ENCODE results near the gene TRIM66.

TRIM66 gene

DNA sequence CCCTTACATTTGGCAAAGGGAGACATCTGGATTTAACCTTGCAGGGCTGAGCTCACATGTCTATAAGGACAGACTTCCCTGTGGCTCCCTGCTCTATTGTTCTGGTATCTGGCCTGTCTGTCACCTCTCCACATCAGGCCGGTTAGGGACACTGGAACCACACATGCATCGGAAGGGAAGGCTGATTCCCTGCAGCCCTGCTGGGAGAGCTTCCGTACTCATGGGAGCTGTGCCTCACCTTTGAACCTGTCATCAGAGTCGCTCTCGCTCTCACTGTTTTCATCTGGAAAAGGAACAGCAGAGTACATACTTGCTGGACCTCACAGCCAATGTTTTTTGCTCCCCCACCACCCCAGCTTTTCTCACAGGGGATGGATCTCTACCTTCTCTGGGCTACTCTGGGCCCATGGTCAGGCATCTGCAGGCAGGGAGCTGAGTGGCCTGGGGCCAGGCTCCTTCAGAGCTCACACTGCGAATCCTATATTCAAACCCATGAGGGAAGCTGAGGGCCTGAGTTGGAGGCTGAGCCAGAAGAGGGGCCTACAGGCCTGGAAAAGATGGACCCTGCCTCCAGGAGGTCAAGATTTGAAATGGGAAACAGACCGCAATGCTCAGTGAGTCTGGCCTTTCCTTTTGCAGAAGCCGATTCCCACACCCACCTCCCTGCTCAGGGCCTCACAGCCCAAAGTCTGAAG is 31.4 kb upstream of the TRIM66 start:
- no peak for DNase-seq (ENCODE audit: low spot score)

DNA sequence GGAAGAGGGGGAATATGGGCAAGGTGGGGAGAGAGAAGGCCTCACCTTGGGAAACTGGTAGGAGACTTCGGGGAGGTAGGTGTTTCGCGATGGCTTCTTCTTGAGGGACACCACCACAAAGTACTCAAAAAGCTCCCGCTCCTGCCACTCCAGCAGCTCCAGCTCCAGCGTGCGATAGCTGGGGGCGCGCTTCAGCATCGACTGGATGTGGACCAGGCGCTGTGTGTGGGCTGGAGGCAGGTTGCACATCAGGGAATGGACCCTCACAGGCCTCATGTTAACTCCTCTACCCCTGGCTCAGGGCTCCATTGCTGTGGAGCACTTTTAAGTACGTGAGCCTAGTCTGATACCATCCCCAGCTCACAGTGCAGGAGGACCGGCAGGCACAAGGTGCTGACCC is 30.0 kb upstream of the TRIM66 start:
- DNase-seq (ENCODE audit: low spot score): no peak

DNA sequence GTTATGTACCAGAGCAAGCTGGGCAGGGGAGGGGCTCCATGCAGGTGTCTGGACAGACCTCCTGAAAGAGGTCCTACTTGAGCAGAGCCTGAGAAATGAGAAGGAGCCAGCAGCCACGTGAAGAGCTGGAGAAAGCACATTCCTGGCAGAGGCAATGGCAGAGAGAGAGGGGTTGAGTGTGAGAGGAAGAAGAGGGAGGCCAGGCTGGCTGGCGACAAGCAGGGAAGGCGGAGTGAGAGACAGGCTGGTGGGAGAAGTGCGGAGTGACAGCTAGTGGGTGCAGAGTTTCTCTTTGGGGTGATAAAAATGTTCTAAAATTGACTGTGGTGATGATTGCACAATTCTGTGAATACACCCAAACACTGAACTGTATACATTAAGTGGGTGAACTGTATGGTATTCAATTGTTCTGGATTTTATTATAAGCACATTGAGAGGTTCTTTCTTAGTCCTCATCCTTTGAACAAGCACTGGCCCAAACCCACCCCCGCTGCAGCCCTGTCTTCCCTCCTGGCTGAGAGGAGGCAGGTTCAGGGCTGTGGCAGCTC is 29.5 kb upstream of the TRIM66 start:
- DNase-seq (ENCODE audit: low spot score): no peak

DNA sequence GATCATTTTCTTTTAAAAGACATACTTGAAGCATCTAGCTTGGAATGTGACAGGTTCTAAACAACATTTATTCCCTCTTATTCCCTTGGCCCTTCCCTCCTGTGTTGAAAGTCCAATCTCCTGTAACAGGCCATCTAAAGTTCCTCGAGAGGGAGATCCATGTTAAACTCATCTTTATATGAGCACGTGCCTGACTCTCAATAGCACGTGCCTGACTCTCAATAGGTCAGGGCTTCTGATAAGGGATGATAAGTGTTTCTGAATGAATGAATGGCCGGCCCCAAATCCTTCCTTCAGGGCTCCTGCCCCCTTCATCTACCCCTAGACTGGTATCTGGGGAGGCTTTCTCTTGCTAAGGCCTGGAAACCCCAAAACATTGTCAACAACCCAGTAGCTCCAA is 27.3 kb upstream of the TRIM66 start:
- DNase-seq (ENCODE audit: low spot score): no peak

DNA sequence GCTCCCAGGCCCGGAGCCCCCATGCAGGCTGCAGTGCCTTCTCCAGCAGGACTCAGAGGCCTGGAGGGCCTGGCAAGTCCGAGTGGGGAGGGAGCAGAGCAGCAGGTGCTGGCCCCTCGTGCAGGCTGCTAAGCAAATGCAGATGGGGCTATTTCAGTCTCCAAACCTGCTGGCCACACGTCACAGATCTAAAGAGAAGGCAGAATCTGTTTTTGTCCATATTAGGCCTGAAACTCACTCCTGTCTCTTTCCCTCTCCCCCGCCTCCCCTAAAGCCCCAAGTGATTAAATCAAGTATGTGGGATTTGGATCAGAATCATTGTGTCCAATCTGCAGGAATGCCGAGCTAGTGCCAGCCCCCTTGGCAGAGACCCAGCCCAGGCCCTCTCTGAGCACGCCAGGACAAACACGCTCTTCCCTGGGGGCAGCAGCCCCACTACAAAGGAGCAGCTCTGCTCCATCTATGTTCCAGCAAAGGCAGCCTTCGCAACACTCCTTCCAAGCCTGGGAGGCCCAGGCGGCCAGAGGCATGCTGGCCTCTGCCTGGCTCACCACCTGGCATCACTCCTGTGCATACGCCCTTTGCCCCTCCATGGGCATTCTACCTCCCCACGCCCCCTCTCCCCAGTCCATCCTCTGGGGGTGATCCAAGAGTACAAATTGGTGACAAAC is 26.7 kb upstream of the TRIM66 start:
- DNase-seq (ENCODE audit: low spot score): no peak

DNA sequence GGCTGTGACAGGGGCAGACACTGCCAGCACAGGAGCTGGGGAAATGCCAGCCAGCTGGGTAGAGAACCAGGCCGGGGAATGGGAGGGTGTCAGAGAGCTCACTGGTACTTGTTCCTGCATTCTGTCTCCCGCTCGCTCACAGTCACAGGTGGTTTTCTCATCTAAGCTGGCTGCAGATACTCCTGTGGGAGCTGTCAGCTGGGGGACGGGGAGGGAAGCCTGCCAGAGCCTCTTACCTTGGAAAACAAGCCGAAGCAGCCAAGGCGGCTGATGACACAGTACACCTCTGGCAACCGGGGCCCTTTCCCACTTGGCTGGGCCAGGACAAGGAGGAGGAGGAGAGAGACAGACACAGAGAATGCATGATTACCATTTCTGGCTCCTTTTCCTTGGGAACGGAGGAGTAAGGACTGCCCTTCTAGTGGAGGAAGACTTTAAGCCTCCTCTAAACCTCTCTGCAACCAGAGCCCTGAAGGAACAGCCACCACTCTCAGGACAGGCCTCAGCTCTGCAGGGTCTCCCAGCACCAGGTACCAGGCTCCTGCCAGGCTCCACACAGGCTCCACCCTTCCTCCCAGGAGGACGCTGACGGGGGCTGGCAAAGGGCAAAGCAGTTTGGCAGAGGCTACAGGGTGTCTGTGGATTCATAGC is 25.2 kb upstream of the TRIM66 start:
- DNase-seq (ENCODE audit: low spot score): no peak

DNA sequence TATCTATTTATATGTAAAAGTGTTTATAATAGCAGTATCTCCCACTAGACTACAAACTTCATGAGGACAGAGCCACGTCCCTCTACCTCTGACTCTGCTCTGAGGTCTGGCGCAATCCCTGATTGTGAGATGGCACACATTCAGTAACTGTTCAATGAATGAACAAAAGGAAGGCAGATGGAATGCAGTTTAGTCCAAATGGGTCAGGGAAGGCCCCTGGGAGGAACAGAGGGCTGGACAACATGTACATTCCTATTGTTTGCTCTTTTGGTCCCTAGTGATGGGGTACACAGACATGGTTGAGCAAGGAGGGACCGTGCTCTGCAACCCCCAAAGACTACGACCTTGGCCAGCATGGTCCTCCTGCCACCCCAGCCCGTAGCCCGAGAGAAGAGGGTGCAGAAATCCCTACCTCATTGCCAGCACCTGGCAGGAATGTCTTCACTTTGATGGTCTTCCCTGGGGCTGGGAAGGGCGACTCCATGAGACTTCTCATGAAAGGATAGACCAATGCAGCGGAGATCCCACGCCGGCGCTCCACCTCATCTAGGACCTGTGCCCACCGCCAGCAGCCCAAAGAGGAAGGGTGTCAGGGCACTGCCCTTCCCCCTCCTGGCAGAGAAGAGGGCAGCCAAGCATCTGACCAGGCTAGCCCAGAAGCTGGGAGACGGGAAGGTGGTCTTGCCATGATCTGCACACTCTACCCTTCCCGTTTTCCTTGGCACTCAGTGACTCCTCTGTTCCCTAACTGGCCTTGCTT is 24.4 kb upstream of the TRIM66 start:
- no peak for DNase-seq (ENCODE audit: low spot score)

DNA sequence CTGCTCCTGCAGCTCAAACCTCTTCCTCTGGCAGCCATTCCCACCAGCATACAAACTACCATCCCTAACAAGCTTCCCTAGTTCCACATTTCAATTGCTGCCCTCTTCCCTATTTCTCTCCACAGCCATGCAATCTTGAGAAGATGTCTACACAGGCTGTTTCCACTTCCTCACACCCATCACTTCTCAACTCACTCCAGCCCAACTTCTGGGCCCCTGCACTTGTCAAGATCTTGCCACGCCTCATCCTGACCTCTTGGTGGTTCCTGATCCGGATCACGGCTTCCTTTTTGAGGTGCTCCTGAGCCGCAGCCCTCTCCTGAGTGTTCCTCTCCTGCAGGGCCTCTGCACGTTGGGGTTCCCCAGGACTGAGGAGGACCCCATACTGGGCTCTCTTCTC is 22.7 kb upstream of the TRIM66 start:
- DNase-seq (ENCODE audit: low spot score): no peak

DNA sequence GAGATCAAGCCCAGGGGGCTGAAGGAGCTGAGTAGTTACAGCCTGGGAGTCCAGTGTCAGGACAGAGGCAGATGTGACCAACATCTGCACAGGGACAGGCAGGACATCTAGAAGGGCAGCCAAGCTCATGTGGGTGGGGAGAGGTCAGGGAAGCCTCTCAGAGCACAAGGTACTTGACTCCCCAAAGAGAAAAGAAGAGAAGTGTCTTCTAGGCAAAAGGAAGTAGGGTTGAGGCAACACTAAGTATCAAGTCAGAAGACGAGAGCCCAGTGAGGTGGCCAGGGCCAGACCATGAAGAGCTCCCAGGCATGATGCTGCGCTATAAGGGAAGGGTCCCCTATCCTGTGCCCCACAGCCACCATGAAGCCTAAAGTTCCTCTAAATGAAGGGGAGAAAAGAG is 21.7 kb upstream of the TRIM66 start:
- DNase-seq (ENCODE audit: low spot score): no peak

DNA sequence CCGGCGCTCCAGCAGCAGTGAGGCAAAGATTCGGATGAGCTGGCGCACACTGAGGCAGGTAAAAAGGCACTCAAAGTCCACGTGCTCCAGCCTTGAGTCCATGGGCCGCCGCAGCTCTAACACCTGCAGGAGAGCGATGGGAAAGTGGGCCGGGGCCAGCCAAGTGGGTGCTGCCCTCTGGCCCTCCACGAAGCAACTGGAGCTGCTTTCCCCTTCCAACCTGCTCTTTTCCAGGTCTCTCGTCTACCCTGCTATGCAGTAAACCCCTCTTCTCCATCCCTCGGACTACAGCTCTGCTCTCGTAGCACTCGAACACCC is 20.1 kb upstream of the TRIM66 start:
- DNase-seq (ENCODE audit: low spot score): no peak

DNA sequence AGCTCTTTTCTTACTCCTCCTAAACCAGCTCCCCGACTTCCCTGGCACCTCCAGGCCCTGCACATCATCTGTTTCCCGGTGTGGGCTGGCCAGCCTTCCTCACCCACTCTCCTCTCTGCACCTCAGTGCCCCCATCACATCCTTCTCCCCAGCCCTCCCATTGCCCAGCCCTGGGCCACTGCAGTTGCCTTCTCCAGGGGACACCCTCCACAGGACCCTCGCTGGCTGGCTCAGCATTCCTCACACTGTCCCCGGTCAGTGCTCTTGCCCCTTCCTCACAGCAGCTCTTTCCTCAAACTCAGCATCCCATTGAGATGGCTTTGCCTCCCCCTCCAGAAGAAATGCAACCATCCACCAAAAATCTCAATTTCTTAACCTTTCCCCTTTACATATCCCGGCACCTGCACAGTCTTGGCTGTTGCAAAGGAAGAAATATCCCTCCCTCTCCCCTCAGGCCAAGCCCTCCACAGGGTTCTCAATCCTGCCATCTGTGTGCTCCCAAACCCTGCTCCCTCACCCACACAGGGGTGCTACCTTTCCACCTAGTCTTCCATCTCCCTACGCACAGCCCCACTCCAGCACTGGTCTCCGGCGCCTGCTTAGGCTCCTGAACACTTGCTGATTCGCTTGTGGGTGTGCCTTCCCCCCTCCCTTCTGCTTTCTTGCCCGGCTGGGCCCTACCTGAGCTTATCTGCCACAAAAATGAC is 19.6 kb upstream of the TRIM66 start:
- no peak for DNase-seq (ENCODE audit: low spot score)

DNA sequence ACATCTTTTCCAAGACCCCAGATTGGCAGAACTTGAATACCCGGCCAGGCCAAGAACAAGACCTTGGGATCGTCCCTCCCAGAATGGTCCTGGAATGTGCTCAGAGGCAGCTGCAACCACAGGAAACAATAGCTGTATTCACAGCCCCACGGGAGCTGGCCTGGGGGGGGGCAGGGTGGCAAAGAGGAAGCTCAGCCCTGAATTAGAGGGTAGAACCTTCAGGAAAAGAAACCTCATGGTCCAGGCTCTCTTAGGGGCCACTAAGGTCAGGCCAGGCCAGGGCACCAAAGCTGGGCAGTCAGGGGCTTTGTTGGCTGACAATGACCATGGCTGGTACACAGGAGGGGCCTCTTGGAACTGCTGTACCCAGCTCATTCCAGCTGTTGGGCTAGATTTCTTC is 17.4 kb upstream of the TRIM66 start:
- peak; percentile 45 for DNase-seq (ENCODE audit: low spot score)

DNA sequence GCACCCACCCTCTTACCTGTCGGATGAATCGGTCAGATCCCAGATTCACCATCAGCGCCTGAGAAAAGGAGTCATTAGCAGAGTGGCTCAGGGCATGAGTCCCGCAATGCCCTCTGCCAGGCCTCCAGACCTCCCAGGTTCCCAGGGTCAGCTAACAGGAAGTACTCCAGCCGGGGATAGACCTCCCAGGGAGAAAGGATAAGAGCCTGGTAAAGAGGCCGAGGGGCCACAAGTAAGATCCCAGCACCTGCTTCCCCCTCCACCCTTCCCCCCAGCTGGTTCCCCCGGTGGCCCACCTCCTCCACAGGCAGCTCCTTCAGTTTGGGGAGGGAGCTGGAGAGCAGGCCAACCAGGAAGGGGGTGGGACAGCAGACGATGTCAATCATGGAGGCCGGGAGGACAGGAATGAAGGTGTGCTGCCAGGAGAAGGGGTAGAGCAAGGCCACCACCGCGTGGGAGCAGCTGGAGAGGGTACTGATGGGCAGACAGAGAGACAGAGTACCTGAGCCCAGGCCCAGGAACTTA is 16.5 kb upstream of the TRIM66 start:
- DNase-seq (ENCODE audit: low spot score): no peak

DNA sequence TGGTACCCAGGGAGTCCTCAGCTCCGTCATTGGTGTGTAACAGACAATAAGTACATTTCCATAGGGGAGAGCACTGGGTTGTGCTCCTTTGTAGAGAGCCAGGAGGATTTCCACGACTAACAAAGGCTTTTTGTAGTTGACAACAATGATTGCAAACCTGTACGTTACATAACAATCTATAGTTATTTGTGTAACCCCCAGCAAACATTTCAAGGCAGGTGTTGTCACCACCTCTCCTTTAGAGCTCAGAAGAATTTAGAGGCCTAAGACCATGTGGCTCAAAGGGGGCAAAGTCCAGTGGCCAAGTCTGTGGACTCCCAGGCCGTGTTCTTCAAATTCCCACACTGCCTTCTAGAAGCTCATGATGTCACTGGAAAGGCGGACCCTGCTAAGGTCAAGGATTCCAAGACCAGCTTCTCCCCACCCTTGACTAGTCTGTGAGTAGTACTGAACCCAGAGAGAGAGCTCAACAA is 15.9 kb upstream of the TRIM66 start:
- DNase-seq (ENCODE audit: low spot score): no peak

DNA sequence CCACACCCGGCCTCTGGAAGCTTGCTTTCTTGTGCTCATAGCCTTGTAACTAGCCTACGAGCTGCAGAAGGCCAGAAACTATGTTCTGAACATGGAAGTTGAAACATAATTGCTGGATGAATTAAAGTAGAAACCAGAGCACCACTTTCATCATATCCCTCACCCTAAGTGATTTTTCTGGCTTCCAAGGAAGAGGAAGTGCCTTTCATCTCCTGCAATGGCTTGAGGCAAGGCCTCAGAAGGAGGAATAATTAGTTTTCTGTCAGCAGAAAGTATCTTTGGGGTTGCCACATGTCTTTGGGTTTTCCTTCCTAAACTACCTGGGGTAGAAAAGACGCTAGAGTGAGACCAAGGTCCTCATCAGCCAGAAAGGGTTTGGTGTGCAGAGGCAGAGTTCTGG is 14.6 kb upstream of the TRIM66 start:
- DNase-seq (ENCODE audit: low spot score): no peak

DNA sequence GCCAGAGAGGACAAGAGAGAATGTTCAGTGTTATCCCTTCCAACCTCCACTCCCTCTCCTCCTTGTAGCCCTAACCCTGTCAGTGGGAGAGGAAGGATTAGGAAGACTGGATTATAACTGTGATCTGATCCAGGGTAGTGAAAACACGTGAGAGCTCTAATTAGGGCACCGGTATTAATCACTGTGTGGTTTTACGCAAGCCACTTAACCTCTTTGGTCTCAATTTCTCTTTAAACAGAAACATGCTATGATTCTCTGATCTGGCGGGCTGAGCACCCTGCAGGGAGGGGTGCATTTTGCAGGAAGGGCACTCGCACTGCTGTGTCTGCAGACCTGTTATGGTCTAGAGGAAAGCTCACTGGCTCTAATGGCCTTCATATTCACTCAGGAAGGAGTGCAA is 11.7 kb upstream of the TRIM66 start:
- DNase-seq (ENCODE audit: low spot score): no peak

DNA sequence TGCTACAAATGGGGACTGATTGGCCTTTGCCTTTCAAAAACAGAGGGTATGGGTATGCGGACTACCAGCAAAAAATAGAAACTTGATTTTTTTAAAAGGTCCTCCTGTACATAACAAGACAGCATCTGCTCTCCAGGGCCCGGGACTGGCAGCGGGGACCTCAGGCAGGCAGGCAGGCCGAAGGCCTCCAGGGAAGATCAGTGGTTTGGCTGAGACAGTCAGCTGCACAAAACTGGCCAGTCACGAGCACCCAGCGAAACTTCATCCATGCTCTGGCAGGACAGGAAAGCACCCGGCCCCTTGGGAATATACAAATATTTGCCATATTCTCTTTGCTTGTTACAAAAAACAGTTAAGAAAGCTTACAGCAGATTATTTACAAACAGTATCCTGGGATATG is 11.1 kb upstream of the TRIM66 start:
- no peak for DNase-seq (ENCODE audit: low spot score)

DNA sequence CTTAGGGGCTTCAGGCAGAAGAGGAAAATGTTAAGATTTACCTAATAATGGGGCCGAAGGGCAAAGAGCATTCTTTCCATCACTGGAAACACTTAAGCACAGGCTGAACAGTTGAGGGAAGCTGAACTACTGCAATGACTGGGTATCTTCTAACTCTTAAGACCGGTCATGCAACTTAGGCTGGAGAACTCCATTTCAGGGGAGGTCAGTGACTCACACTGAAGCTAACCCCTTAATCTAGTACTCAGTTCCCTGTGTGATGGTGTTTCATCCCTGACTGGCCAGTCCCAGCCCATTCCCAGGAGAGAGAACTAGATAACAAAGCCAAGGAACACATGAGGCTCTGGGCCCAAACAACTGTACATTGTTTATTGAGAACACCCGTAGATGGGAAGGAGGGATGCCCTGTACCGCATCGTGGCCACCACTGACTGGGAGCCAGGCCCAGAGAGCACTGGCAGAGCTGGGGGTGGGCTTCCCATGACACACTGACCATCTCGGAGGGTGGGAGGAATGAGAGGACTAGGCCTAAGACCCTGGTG is 10.6 kb upstream of the TRIM66 start:
- no peak for DNase-seq (ENCODE audit: low spot score)

DNA sequence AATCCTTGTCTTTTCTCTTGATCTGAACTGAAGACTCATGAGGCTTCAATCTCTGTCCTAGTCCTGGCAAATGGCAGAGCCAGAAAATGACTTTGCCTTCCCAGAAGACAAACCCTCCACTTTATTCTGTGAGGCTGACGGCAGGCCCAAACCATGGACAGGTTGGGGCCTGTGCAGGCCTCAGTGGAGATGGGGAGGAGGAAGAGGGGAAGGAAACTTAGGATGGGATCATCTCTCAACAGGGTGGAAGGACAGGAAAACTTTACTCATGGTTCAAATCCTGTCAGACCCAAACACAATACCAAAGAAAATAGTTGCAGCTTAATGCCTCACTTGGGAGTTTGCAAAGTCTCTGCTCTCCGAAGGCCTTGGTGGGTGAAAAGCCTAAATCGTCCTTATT is 10.0 kb upstream of the TRIM66 start:
- DNase-seq (ENCODE audit: low spot score): no peak

DNA sequence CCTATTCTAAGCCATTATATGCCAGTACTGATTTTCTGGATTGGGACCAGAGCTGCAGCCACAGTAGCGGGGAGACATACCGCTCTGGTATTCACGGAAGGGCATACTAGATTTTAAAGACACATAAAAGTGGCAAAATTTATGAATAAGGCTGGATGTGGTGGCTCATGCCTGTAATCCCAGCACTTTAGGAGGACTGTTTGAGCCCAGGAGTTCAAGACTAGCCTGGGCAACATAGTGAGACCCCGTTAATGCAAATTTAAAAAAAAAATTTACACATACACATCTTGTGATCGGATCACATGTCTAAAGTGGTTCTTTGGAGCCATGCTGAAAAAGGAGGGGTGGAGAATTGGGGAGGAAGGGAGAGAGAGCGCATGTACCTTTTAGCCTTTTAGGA is 9.1 kb upstream of the TRIM66 start:
- DNase-seq (ENCODE audit: low spot score): no peak

Data from HuH-7 (cell line).